DOHH2 (cell line): Measurements from ENCODE around the gene ZNHIT6.

Source experiments
- CTCF ChIP-seq: fragments of 200-600 bp; sonication (generic); IDR thresholded peaks from one replicate; pipeline ENCODE4 v1.5.1; 2014; ENCODE audit warnings: antibody characterized with exemption, mild to moderate bottlenecking, low read depth, low read length; ENCODE audit not compliant: poor library complexity, severe bottlenecking
- EZH2phosphoT487 ChIP-seq: fragments of 200-600 bp; sonication (generic); IDR thresholded peaks from 2 replicates; pipeline ENCODE4 v1.6.1; 2017; ENCODE audit warnings: borderline replicate concordance, mild to moderate bottlenecking, antibody characterized with exemption, low read length, moderate library complexity, mixed read lengths

- TF ChIP-seq EZH2phosphoT487 (no peak), CTCF (no peak)
Observed at GRCh38 chr1:85623061-85623471, 85.2 kb downstream of the ZNHIT6 start.
